Measurements from ENCODE around the gene EXOC5. TPM values are rescaled to one million over a fixed set of nuclear protein-coding genes. Genes with fewer than 3 reads are reported as not detected.

The EXOC5 gene
- total RNA-seq, 1 experiment from 2014 or later = 51.0 TPM

DNA sequence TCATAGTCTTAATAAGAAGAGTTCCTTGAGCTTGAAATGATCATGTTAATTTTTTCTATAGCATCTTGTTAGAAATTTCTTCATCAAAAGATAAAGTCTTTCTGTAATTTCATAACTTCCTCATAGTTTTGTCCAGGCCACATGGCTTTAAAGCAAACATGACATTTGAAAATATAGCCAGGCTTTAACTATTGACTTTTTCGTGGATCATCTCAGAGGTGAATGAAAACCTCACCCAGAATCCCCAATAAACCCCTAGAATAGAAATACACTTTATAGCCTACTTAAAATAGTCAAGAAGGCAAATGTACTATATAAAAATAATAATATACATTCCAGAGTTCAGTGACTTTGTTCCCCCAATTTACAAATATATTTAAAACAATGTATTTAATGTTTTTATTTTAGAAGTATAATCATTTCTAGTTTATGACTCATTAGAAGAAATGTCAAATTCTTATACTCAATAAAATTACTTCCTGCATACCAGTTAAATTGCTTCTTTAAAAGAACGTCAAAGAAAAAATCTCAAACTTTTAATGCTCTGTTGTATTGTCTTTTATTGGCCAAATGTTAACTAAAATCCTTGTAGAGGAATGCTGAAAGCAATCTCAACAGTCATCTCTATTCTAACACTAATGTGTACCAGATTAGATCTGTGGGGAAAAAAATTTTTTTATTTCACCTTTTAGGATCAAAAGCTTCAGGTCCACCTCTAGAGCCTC, 21.6 kb downstream of the EXOC5 start:
- H3K4me1 ChIP-seq (replicated peaks; ENCODE audit: insufficient read depth) = no peaks in the 10 kb centered on the region
- peaks cover 17% of the 10 kb centered on the region; the same call in 1 of the 2 replicates for H3K79me2 ChIP-seq (ENCODE audit: low read depth)
- H3K9me3 ChIP-seq (ENCODE audit: insufficient read depth, low read depth) = no peaks in the 10 kb centered on the region
- peaks cover 2% of the 10 kb centered on the region; the same call in 1 of the 2 replicates for H4K20me1 ChIP-seq (ENCODE audit: insufficient read depth)
- ChIA-PET POLR2A (ENCODE audit: unreplicated experiment) (no interaction called here), CTCF (interaction anchor here (0.5 kb wide), 1 partner anchor 1808 kb away, joined by 6 read pairs; no protein-coding TSS in a partner anchor)
- BruUV-seq (replicated peaks) = no TSS peak
- no peak overlapping the region for H3K4me3 ChIP-seq
- no peak overlapping the region for H3K4me2 ChIP-seq
- intact Hi-C loops (cut with micrococcal nuclease; ENCODE audit: unreplicated experiment) = no loop called here
- H3K27ac ChIP-seq = no peak overlapping the region
- no peak overlapping the region for H2AFZ ChIP-seq
- H3K9me2 ChIP-seq (ENCODE audit: insufficient read depth) = no peaks in the 10 kb centered on the region; the same call in 1 of the 2 replicates
- DNase-seq = no peak
- no peaks in the 10 kb centered on the region for H3K27me3 ChIP-seq (ENCODE audit: insufficient read depth, low read depth)
- H3F3A ChIP-seq (ENCODE audit: insufficient read depth, low read depth) = no peaks in the 10 kb centered on the region
- 0 out of 2 replicates have a peak, but pooled peaks cover 8% of the 10 kb centered on the region for H3K36me3 ChIP-seq (ENCODE audit: low read depth)
- TF ChIP-seq EZH2 (IDR thresholded peaks at IDR 0.05; ENCODE audit: low read depth) = no peak
- TF ChIP-seq, protein P1, sequence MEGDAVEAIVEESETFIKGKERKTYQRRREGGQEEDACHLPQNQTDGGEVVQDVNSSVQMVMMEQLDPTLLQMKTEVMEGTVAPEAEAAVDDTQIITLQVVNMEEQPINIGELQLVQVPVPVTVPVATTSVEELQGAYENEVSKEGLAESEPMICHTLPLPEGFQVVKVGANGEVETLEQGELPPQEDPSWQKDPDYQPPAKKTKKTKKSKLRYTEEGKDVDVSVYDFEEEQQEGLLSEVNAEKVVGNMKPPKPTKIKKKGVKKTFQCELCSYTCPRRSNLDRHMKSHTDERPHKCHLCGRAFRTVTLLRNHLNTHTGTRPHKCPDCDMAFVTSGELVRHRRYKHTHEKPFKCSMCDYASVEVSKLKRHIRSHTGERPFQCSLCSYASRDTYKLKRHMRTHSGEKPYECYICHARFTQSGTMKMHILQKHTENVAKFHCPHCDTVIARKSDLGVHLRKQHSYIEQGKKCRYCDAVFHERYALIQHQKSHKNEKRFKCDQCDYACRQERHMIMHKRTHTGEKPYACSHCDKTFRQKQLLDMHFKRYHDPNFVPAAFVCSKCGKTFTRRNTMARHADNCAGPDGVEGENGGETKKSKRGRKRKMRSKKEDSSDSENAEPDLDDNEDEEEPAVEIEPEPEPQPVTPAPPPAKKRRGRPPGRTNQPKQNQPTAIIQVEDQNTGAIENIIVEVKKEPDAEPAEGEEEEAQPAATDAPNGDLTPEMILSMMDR (conservative IDR thresholded peaks at IDR 0.05) = no peak

DNA sequence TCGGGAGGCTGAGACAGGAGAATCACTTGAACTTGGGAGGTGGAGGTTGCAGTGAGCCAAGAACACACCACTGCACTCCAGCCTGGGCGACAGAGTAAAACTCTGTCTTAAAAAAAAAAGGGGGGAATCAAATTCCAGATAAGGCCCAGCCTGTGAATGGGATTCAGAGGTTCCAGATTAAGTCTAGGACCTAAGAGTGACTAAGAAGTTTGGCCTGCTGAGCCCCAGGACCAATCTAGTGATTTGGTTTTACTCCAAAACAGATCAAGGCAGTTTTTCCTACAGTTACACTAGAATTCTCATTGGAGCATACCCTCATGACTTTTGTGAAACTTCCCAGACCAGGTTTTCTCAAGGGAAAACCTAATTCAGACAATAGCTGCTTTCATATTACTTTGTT, 22.8 kb downstream of the EXOC5 start:
- no peaks in the 10 kb centered on the region for H4K20me1 ChIP-seq (ENCODE audit: insufficient read depth)
- ChIA-PET CTCF (no interaction called here), POLR2A (ENCODE audit: unreplicated experiment) (no interaction called here)
- H3K27ac ChIP-seq = no peak overlapping the region
- H3K36me3 ChIP-seq (ENCODE audit: low read depth) = 0 out of 2 replicates have a peak, but pooled peaks cover 8% of the 10 kb centered on the region
- no peak for TF ChIP-seq EZH2 (IDR thresholded peaks at IDR 0.05; ENCODE audit: low read depth)
- TF ChIP-seq, protein P1 (conservative IDR thresholded peaks at IDR 0.05) = no peak
- intact Hi-C loops (cut with micrococcal nuclease; ENCODE audit: unreplicated experiment) = no loop called here
- H3K4me1 ChIP-seq (replicated peaks; ENCODE audit: insufficient read depth) = no peaks in the 10 kb centered on the region
- DNase-seq = no peak
- H3K27me3 ChIP-seq (ENCODE audit: insufficient read depth, low read depth) = no peaks in the 10 kb centered on the region
- H3K9me3 ChIP-seq (ENCODE audit: insufficient read depth, low read depth) = no peaks in the 10 kb centered on the region
- peaks cover 8% of the 10 kb centered on the region; the same call in 1 of the 2 replicates for H3K79me2 ChIP-seq (ENCODE audit: low read depth)
- BruUV-seq (replicated peaks) = no TSS peak
- no peak overlapping the region for H3K4me2 ChIP-seq
- H3K4me3 ChIP-seq = no peak overlapping the region
- H3K9me2 ChIP-seq (ENCODE audit: insufficient read depth) = no peaks in the 10 kb centered on the region
- no peaks in the 10 kb centered on the region for H3F3A ChIP-seq (ENCODE audit: insufficient read depth, low read depth)
- H2AFZ ChIP-seq = no peak overlapping the region

- DNase-seq = no peak
- Histone ChIP-seq H3K9me3 (ENCODE audit: insufficient read depth, low read depth) (no peaks in the 10 kb centered on the region), H3K36me3 (ENCODE audit: low read depth) (0 out of 2 replicates have a peak, but pooled peaks cover 8% of the 10 kb centered on the region), H3K4me3 (no peak overlapping the region), H3K4me1 (replicated peaks; ENCODE audit: insufficient read depth) (no peaks in the 10 kb centered on the region), H3F3A (ENCODE audit: insufficient read depth, low read depth) (no peaks in the 10 kb centered on the region), H3K27me3 (ENCODE audit: insufficient read depth, low read depth) (no peaks in the 10 kb centered on the region), H3K9me2 (ENCODE audit: insufficient read depth) (no peaks in the 10 kb centered on the region), H2AFZ (no peak overlapping the region), H3K4me2 (no peak overlapping the region), H4K20me1 (ENCODE audit: insufficient read depth) (no peaks in the 10 kb centered on the region), H3K79me2 (ENCODE audit: low read depth) (no peaks in the 10 kb centered on the region), H3K27ac (no peak overlapping the region)
- POLR2A ChIA-PET (ENCODE audit: unreplicated experiment) = no interaction called here
- no peak for TF ChIP-seq EZH2 (IDR thresholded peaks at IDR 0.05; ENCODE audit: low read depth)
- TF ChIP-seq, protein P1 (conservative IDR thresholded peaks at IDR 0.05) = no peak
- no TSS peak for BruUV-seq (replicated peaks)
- intact Hi-C loops (cut with micrococcal nuclease; ENCODE audit: unreplicated experiment) = no loop called here
- CTCF ChIA-PET = no interaction called here
Observed at GRCh38 chr14:57244106-57244505, 24.6 kb downstream of the EXOC5 start.

Measured in PC-9 (cell line).